HL-60/S4 treated with retinoic acid at 250 ng/mL for 4 days and 3 days (cell line): ENCODE measurements around the gene TSPAN17.
"Not testable (repeated sequence)": the region's sequence is repeated elsewhere in the genome, so short reads cannot be mapped to it uniquely, and the experiment has no call there.

Experiments
- in situ Hi-C: fragments of 300-500 bp; cut with MboI; formaldehyde crosslinking; loops from 2 replicates; pipeline ENCODE4 v1.7.0; 2022; ENCODE audit warnings: low sequenced_read_pairs

TSPAN17 gene

DNA sequence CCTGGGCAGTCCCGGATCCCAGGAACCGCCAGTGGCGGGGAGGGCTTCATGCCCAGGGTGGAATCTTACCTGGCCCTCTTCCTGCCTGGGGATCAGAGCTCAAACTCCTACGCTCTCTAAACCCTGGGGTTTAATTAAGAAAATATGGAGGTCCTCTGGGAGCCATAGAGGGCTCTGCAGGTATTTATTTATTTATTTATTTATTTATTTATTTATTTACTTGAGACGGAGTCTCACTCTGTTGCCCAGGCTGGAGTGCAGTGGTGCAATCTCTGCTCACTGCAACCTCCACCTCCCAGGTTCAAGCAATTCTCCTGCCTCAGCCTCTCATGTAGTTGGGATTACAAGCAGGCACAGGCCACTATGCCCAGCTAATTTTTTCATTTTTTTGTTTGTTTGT, 52.2 kb downstream of the TSPAN17 start:
- in situ Hi-C loops = not testable (repeated sequence)

DNA sequence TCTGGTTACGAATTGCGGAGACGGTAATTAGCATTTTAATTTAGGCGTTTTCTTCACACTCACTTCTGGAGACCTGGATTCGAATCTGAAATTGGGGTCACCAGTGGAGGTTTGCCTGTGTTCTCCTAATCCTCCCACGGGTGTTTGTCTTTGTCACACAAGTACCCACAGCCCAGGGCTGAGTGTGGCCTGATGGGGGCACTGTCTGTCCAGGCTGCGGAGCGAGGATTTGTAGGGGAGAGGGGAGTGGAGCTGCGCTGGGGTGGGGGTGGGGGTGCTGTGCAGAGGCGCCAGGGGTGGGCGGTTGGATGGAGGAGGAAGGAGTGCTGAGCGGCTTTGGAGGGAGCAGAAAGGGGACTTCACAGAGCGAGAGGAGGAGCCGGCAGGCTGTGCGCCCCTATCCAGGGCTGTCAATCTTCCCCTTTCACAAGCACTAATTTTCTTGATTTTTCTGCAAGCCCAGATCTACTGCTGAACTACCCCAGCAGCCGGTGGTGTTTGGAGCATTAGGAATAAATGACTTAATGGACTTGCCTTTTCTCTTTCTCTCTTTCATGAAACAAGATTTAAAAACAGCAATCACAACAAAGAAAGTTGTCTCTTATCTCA, 53.1 kb downstream of the TSPAN17 start:
- in situ Hi-C loops = no loop called here

DNA sequence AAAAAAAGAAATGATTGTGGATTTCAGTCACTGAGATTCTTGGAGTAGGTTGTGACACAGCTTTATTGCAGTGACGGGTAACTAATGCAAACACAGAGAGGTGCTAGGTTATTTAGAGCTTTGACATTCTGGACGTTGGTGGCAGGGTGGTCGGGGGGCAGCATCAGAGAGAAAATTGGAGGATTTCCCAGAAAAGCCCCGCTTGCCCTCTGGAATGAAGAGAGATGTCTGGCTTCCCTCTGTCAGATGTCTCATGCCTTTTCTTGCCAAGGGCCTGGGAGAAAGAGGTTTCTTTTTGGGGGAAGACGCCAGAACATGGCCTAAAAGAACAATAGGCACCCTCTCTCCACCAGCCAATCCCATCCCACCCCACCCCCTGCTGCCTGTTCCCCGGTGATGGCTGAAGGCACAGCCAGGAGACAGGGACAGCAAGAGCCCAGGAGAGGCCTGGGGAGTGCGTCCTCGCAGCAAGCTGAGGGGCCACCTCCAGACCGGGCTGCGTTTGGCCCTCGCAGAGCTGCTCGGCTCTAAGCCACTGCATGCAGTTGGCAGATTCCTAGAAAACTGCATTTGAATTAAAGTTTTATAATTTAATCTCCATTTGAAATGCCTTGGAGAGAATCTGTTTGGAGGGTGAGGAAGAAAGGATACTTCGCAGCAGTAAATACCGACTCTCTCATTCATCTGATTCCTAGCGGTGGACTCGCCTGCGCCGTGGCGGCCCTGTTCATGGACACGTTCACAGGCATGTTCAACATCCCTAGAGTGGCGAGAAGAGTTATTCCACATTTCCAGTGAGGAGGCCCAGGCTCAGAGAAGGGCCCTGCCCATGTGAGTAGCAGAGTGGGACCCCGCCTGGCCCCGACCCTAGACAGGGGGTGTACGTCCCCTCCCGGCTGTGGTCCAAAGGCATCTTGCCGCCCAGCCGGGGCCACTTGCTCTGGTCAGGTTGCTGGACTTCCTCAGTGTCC, 55.7 kb downstream of the TSPAN17 start:
- in situ Hi-C loops = no loop called here

GRCh38 chr5:176703857-176704256, 56.6 kb downstream of the TSPAN17 start:
- in situ Hi-C loops = no loop called here

DNA sequence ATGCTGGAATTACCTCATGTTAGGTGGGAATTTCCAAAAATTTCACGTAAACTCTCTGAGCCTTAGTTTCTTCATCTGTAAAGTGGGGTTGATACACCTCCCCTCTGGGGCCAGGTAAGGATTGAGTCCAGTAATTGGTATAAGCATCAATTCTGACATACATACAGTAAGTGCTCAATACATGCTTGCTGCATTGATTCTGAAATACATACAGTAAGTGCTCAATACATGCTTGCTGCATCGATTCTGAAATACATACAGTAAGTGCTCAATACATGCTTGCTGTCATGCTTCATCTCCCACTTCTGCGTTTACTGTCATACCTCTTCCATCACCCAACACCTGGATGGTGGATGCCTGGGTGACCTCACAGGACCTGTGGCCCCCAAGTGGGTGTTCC, 57.1 kb downstream of the TSPAN17 start:
- in situ Hi-C loops = no loop called here

- in situ Hi-C loops = no loop called here
Measured at GRCh38 chr5:176704817-176705216, 57.5 kb downstream of the TSPAN17 start.
